Stimulated activated CD8-positive, alpha-beta memory T cell treated with anti-CD3 and anti-CD28 coated beads, Interleukin-12 subunit alpha, Interleukin-12 subunit beta, amount 100 ng/mL, for 4 hours (primary cell): ENCODE data around the gene OXGR1.
"Not testable (repeated sequence)": the region's sequence is repeated elsewhere in the genome, so short reads cannot be mapped to it uniquely, and the experiment has no call there.

Experiments used
- DNase-seq: peaks from one replicate; pipeline ENCODE4 v3.0.0-alpha.2; 2020; ENCODE audit warnings: low read depth

OXGR1 gene

DNA sequence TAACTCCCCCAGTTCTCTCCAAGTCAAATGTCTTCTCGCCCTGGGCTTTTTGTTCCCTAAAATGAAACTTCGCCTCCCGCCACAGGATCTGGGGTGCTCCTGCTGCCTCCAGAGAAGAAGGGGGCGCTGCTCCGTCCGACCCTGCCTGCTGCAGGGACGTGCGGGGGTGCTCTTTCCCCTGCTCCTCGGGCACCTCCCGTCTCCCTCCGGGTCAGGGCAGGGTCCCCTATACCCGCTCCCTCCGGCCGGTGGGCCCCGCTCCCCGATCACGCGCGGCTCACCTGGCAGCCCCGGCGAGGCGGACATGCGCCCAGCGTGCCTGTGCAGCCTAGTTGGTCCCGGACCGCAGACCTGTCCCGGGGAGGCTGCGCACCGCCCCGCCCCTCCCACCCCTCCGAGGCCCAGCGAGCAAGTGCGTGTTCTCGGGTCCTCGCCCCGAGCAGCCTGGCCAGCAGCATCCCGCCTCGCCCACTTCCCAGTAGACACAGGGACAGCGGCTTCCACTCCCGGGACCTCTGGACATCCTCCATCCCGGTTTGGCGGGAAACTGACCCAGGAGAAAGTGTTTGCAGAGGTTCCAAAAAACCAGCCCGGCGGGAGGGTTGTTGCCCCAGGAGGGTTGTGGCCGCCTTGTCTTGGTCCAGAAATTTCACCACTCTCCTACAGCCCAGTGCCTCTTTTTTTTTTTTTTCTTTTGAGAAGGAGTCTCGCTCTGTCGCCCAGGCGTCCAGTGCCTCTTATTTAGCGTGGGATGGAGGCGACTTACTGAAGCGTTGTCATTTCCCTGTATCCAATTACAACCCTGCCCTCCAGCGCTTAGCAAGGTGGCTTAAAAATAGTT is at the start of gene OXGR1:
OXGR1 (minus strand) TSS at position 460 of the 841 bp plus-strand sequence. CDS start 6,717 bp downstream, outside the sequence.
- DNase-seq = no peak

GRCh38 chr13:97043302-97043701 is 49.0 kb upstream of the OXGR1 start:
- no peak for DNase-seq

DNA sequence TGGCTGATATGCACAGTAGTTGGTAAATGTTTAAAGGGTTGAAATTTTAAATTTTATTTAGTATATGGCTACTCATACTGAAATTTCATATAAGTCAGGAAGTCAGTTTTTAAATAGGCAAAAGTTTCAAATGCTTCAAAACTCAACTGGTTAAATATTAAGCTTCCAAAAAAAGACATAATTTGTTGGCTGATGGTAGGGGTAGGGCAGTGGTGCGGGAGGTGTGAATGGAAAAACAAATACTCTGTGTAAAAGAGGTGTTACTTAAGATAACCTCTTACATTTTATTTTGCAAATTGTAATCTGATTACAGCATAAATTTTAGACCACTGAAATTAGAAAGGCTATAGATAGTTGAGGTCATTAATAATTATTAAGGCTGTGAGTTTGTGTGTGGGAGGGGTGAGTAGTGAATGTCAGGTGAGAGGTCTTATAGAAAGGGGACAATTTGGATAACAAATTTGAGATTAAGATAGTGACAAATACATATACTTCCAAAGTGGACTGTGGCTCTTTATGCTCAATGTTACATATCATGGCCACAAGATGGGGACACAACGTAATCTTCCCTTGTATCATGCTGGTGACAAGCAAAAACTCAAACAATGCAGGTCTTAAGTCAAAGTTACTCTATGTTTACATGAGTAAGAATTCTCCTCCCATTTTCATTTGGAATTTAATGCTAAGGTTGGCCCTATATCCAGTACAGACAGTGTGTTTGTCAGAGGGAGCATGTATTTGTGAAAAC is 36.6 kb upstream of the OXGR1 start:
- no peak for DNase-seq

GRCh38 chr13:97028441-97029299 is 34.4 kb upstream of the OXGR1 start:
- no peak for DNase-seq

DNA sequence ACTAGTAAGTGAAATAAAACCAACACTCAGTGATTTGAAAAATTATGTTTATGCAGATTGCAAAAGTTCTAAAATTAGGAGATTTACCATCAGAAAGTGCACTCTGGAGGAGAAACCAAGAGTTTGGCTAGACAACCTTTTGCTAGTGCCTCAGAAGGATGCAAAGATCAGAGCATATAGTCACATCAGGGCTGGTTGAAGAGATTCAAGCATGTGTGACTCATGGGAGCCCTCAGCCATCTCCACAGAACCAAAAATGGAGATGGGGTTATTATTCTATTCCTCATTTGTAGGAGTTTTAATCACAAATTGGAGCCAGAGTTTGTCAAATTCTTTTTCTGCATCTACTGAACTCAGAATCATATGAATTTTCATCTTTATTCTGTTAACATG is 32.9 kb upstream of the OXGR1 start:
- no peak for DNase-seq

- no peak for DNase-seq
Measured at GRCh38 chr13:97026531-97027161, 32.4 kb upstream of the OXGR1 start.

- DNase-seq = not testable (repeated sequence)
Measured at GRCh38 chr13:97023812-97024211, 29.5 kb upstream of the OXGR1 start.

GRCh38 chr13:97023117-97023516 is 28.8 kb upstream of the OXGR1 start:
- DNase-seq = no peak

- no peak for DNase-seq
Measured at GRCh38 chr13:97021241-97021640, 27.0 kb upstream of the OXGR1 start.

DNA sequence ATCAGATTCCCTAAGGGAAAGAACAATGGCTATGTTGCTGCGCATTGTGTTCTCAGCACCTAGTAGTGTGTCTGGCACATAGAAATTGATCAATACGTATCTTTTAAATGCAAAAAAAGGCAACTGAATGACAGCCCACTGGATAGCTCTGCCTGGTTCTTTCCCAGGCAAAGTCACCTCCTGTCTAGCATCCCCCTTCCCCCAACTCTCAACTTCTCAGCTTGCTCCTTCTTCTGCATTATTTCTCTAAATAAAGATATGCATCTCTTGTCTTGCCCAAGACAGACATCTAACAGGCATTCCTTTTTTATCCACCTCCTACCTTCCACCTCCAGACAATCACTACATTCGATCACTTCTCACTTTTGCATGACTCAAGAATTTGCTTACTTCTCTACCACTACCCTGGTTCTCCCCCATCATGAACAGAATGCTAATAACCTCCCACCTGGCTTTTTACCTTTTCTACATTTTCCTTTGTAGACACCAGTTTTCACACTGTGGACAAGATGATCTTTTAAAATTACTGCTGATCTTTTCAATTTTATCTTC is 26.5 kb upstream of the OXGR1 start:
- DNase-seq = no peak

- no peak for DNase-seq
Measured at GRCh38 chr13:97020194-97020593, 25.9 kb upstream of the OXGR1 start.

GRCh38 chr13:97019236-97019635 is 25.0 kb upstream of the OXGR1 start:
- DNase-seq = no peak

DNA sequence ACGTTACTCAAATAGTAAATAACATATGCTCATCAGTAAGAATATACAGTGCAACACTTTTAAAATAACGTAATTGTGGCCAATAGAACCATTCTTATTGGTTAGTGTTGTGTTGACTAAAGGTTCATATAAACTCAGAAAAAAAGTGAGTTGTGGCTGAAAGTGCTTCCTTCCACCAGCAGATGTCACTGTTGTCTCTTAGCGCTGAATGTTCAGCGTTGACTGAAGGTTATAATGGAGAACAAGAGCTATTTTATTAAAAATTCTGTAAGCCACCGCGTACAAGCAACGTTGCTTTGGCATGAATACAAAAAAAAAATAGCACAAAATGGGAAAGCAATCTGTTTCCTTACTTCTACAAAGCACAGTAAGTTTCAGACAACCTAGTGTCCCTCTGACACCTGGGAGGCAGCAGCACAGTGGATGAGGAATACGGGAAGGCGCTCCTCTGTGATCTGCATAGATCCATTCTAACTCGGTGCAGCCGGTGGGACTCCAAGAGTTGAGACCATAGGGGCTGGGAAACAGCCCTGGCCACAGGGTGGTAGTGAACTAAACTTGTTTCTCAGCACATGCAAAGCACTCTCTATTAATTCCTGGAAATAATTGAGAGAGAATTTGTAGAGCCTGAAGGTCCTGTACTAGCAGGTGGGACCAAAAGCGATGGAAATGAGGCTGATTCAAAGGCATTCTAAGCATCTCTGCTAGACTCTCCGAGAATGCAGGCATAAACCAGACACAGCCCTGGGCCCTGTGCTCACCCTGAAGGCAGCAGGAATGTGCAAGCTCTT is 23.9 kb upstream of the OXGR1 start:
- no peak for DNase-seq

- no peak for DNase-seq
Measured at GRCh38 chr13:97017322-97017721, 23.0 kb upstream of the OXGR1 start.

GRCh38 chr13:97015661-97016350 is 21.5 kb upstream of the OXGR1 start:
- DNase-seq = no peak

DNA sequence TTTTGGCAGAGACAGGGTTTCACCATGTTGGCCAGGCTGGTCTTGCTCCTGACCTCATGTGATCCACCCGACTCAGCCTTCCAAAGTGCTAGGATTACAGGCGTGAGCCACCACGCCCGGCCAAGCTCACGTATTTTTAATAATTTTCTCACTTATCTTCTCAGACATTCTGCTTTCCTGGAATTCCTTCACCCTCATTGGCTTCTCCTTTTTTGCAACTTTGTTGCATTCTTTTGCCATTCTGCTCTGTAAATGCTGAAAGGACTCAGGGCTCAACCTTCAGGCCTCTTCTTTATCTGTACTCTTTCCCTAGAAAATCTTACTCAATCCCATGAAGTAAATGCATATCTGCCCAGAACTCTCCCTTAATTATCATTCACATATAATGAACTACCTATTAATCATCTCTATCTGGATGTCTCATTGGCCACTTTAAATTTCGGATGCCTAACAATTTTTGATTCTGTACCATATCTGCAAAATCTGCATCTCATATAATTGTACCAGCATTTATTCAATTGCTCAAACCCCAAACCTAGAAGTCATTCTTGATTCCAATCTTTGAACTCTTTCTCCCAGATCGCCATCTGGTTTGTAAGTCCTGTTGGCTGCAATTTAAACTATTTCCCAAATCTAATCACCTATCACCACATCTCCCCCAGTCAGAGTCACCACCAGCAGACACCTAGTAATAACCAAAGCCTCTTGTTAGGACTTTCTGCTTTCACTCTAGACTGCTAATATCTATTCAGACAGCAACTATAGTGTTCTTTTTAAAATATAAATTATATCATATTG is 18.2 kb upstream of the OXGR1 start:
- no peak for DNase-seq

DNA sequence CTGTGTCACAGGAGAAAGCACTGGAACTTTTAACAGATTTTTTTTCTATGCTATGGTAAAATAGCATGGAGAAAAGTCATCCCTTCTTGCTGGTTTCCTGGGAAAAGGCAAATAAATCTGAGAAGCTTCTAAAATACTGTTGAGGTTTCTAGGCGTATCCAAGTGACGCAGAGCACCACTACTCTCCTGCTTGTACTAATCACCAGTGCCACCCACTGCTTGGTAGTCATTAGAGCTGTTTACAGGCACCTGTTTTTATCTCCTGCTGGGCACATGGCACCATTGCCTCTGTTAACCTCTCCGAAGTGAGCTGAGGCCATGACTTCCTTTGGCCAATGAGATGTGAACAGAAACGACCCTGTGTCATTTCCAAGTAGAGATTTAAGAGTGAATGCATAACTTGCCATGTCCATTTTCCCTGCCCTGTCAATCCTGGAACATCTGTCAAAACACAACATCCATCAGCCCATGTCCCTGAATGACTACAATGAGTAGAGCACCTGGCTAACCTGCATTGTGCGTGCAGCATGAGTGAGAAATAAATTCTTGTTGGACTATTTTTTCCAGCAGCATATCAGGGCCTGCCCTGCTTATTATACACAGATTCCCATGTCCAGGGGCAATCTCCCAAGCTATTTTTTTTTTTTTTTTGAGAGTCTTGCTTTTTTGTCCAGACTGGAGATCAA is 17.3 kb upstream of the OXGR1 start:
- DNase-seq = no peak

DNA sequence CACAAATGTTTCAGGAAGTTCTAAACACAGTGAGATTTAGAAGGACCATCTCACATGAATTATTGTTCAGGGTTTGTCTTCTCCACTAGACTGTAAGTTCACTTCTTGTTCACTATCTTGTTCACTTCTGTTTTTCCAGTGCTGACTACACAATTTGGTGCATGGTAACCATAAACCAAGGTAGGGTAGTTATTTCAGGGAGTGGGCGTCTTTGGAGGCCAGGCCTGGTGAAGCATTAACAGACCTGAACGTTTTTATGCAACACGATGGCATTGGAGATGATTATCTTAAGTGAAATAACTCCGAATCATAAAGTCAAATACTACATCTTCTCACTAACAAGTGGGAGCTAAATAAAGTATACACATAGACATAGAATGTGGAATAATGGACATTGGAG is 14.4 kb upstream of the OXGR1 start:
- no peak for DNase-seq
